Measurements from ENCODE around the gene OR2Z1.

OR2Z1 gene

DNA sequence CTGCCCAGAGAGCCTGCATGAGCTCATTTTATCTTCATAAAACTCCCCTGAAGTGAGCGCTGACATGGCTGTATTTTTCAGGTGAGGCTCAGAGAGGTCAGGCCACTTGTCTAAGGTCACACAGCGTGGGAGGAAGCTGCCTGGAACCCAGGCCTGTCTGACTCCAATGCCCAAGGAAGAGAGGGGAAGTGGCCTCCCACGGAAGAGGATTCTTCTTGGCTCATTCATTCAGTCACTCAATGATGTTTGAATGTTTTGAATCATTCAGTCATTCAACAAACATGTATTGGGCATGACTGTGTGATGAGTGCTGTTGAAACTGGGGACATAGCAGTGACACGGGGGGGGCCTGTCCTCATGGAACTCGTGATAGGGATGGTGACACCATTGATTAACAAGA, 34.9 kb upstream of the OR2Z1 start:
- Histone ChIP-seq H3K36me3 (ENCODE audit: control insufficient read depth in 1 of 2, insufficient read depth in 2 of 2, low read length in 2 of 2) (no peaks in the 10 kb centered on the region), H3K4me3 (ENCODE audit: low read depth in 1 of 2, low read length in 2 of 2) (no peak overlapping the region), H3K27me3 (ENCODE audit: control insufficient read depth in 1 of 2, insufficient read depth in 2 of 2, low read length in 2 of 2) (no peaks in the 10 kb centered on the region), H3K9me3 (ENCODE audit: control insufficient read depth in 1 of 2, low read length in 2 of 2) (no peaks in the 10 kb centered on the region), H3K9ac (ENCODE audit: low read depth in 1 of 2, low read length in 2 of 2) (no peak overlapping the region), H3K4me1 (ENCODE audit: control insufficient read depth in 1 of 2, insufficient read depth in 2 of 2, low read length in 2 of 2) (no peaks in the 10 kb centered on the region), H3K27ac (ENCODE audit: low read depth, low read length) (no peak overlapping the region)

GRCh38 chr19:8688930-8689329, 32.5 kb upstream of the OR2Z1 start:
- H3K4me3 ChIP-seq (ENCODE audit: low read depth in 1 of 2, low read length in 2 of 2): no peak overlapping the region
- H3K9me3 ChIP-seq (ENCODE audit: control insufficient read depth in 1 of 2, low read length in 2 of 2): no peaks in the 10 kb centered on the region
- H3K9ac ChIP-seq (ENCODE audit: low read depth in 1 of 2, low read length in 2 of 2): no peak overlapping the region
- no peaks in the 10 kb centered on the region for H3K27me3 ChIP-seq (ENCODE audit: control insufficient read depth in 1 of 2, insufficient read depth in 2 of 2, low read length in 2 of 2)
- H3K4me1 ChIP-seq (ENCODE audit: control insufficient read depth in 1 of 2, insufficient read depth in 2 of 2, low read length in 2 of 2): no peaks in the 10 kb centered on the region
- H3K36me3 ChIP-seq (ENCODE audit: control insufficient read depth in 1 of 2, insufficient read depth in 2 of 2, low read length in 2 of 2): no peaks in the 10 kb centered on the region
- no peak overlapping the region for H3K27ac ChIP-seq (ENCODE audit: low read depth, low read length)

GRCh38 chr19:8690753-8691539, 30.5 kb upstream of the OR2Z1 start:
- no peak overlapping the region for H3K9ac ChIP-seq (ENCODE audit: low read depth in 1 of 2, low read length in 2 of 2)
- H3K36me3 ChIP-seq (ENCODE audit: control insufficient read depth in 1 of 2, insufficient read depth in 2 of 2, low read length in 2 of 2): no peaks in the 10 kb centered on the region
- no peaks in the 10 kb centered on the region for H3K4me1 ChIP-seq (ENCODE audit: control insufficient read depth in 1 of 2, insufficient read depth in 2 of 2, low read length in 2 of 2)
- no peak overlapping the region for H3K27ac ChIP-seq (ENCODE audit: low read depth, low read length)
- H3K27me3 ChIP-seq (ENCODE audit: control insufficient read depth in 1 of 2, insufficient read depth in 2 of 2, low read length in 2 of 2): no peaks in the 10 kb centered on the region
- no peaks in the 10 kb centered on the region for H3K9me3 ChIP-seq (ENCODE audit: control insufficient read depth in 1 of 2, low read length in 2 of 2)
- H3K4me3 ChIP-seq (ENCODE audit: low read depth in 1 of 2, low read length in 2 of 2): no peak overlapping the region

GRCh38 chr19:8695501-8695900, 25.9 kb upstream of the OR2Z1 start:
- no peaks in the 10 kb centered on the region for H3K36me3 ChIP-seq (ENCODE audit: control insufficient read depth in 1 of 2, insufficient read depth in 2 of 2, low read length in 2 of 2)
- no peak overlapping the region for H3K4me3 ChIP-seq (ENCODE audit: low read depth in 1 of 2, low read length in 2 of 2)
- H3K27me3 ChIP-seq (ENCODE audit: control insufficient read depth in 1 of 2, insufficient read depth in 2 of 2, low read length in 2 of 2): no peaks in the 10 kb centered on the region
- H3K9ac ChIP-seq (ENCODE audit: low read depth in 1 of 2, low read length in 2 of 2): no peak overlapping the region
- no peaks in the 10 kb centered on the region for H3K4me1 ChIP-seq (ENCODE audit: control insufficient read depth in 1 of 2, insufficient read depth in 2 of 2, low read length in 2 of 2)
- no peak overlapping the region for H3K27ac ChIP-seq (ENCODE audit: low read depth, low read length)
- H3K9me3 ChIP-seq (ENCODE audit: control insufficient read depth in 1 of 2, low read length in 2 of 2): no peaks in the 10 kb centered on the region

DNA sequence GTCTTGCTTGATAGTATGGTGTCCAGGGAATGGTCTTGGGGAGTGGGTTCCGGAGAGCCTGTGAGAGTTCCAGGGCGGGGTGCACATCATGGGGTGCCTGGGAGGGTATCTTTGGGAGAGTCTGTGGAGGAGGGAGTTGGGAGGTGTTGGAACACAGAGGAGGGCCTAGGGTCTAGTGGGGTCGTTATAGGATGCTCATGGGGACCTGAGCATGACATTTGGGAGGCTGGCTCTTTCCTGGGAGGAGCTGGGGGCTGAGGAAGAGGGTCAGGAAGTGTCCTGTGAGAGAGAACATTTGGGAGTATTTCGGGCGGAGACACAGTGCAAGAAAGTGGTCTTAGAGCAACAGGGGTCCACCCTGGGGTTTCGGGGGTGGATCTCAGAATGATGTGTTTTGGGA, 25.5 kb upstream of the OR2Z1 start:
- H3K36me3 ChIP-seq (ENCODE audit: control insufficient read depth in 1 of 2, insufficient read depth in 2 of 2, low read length in 2 of 2): no peaks in the 10 kb centered on the region
- H3K27me3 ChIP-seq (ENCODE audit: control insufficient read depth in 1 of 2, insufficient read depth in 2 of 2, low read length in 2 of 2): no peaks in the 10 kb centered on the region
- H3K27ac ChIP-seq (ENCODE audit: low read depth, low read length): no peak overlapping the region
- no peaks in the 10 kb centered on the region for H3K9me3 ChIP-seq (ENCODE audit: control insufficient read depth in 1 of 2, low read length in 2 of 2)
- no peaks in the 10 kb centered on the region for H3K4me1 ChIP-seq (ENCODE audit: control insufficient read depth in 1 of 2, insufficient read depth in 2 of 2, low read length in 2 of 2)
- no peak overlapping the region for H3K4me3 ChIP-seq (ENCODE audit: low read depth in 1 of 2, low read length in 2 of 2)
- no peak overlapping the region for H3K9ac ChIP-seq (ENCODE audit: low read depth in 1 of 2, low read length in 2 of 2)

DNA sequence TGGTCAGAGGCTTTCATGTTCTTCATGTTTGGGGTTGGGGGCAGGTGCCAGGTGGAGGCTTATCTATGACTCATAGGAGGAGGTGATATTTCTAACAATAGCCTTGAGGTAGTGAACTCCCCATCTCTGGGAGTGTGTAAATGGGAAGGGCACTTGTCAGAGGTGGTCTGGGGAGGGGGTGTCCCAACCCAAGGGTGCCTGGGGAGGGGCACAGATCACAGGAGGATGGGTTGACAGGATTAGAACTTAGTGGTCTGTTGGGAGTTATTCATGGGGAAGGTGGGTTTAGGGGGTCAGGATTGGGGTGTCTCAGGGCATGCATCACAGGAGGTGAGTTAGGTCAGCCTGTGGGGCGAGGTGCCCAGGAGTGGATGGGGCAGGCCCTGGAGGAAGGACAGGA, 24.4 kb upstream of the OR2Z1 start:
- no peaks in the 10 kb centered on the region for H3K9me3 ChIP-seq (ENCODE audit: control insufficient read depth in 1 of 2, low read length in 2 of 2)
- H3K27me3 ChIP-seq (ENCODE audit: control insufficient read depth in 1 of 2, insufficient read depth in 2 of 2, low read length in 2 of 2): no peaks in the 10 kb centered on the region
- no peak overlapping the region for H3K9ac ChIP-seq (ENCODE audit: low read depth in 1 of 2, low read length in 2 of 2)
- no peaks in the 10 kb centered on the region for H3K36me3 ChIP-seq (ENCODE audit: control insufficient read depth in 1 of 2, insufficient read depth in 2 of 2, low read length in 2 of 2)
- no peaks in the 10 kb centered on the region for H3K4me1 ChIP-seq (ENCODE audit: control insufficient read depth in 1 of 2, insufficient read depth in 2 of 2, low read length in 2 of 2)
- no peak overlapping the region for H3K27ac ChIP-seq (ENCODE audit: low read depth, low read length)
- no peak overlapping the region for H3K4me3 ChIP-seq (ENCODE audit: low read depth in 1 of 2, low read length in 2 of 2)

DNA sequence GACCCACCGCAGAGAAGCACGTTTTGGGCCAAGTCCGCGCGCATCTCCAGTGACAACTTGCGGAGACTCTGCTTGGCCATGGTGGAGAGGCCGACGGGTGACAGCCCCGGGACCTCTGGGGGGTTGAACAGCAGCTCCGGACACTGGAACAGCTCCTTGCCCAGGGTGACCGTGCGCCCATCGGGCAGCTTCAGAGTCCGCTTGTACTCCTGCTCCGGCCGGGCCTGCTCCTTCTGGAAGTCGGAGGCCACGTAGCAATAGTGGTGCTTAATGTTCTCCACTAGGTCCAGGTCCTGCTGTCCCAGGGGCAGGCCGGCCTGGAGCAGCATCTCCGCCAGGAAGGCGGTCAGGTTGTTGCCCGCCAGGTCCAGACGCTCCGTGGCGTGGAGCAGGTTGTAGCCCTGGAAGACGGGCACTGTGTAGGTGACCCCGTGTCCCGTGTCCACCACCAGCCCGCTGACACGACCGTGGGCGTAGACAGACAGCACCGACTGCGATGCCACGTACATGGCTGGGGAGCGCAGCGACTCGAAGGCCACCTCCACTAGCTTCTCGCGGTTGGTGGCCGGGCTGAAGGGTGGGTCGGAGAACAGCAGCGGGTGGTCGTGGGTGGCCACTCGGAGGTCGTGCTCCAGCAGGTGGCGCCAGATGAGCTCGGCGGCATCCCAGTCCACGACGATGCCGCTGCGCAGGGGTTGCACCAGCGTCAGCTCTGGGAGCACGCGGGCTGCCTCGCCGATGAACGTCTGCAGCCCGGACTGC, 23.6 kb upstream of the OR2Z1 start:
- no peak overlapping the region for H3K4me3 ChIP-seq (ENCODE audit: low read depth in 1 of 2, low read length in 2 of 2)
- no peak overlapping the region for H3K9ac ChIP-seq (ENCODE audit: low read depth in 1 of 2, low read length in 2 of 2)
- no peaks in the 10 kb centered on the region for H3K27me3 ChIP-seq (ENCODE audit: control insufficient read depth in 1 of 2, insufficient read depth in 2 of 2, low read length in 2 of 2)
- no peaks in the 10 kb centered on the region for H3K36me3 ChIP-seq (ENCODE audit: control insufficient read depth in 1 of 2, insufficient read depth in 2 of 2, low read length in 2 of 2)
- no peaks in the 10 kb centered on the region for H3K4me1 ChIP-seq (ENCODE audit: control insufficient read depth in 1 of 2, insufficient read depth in 2 of 2, low read length in 2 of 2)
- no peaks in the 10 kb centered on the region for H3K9me3 ChIP-seq (ENCODE audit: control insufficient read depth in 1 of 2, low read length in 2 of 2)
- H3K27ac ChIP-seq (ENCODE audit: low read depth, low read length): no peak overlapping the region

GRCh38 chr19:8698433-8699063, 22.9 kb upstream of the OR2Z1 start, which contains the start of gene ACTL9:
TSS of gene ACTL9 (minus strand) at chr19:8698795. CDS start at chr19:8698701, 94 bp downstream.
- Histone ChIP-seq H3K4me1 (ENCODE audit: control insufficient read depth in 1 of 2, insufficient read depth in 2 of 2, low read length in 2 of 2) (no peaks in the 10 kb centered on the region), H3K4me3 (ENCODE audit: low read depth in 1 of 2, low read length in 2 of 2) (no peak within 1 kb of the TSS), H3K27me3 (ENCODE audit: control insufficient read depth in 1 of 2, insufficient read depth in 2 of 2, low read length in 2 of 2) (no peaks in the 10 kb centered on the region), H3K9me3 (ENCODE audit: control insufficient read depth in 1 of 2, low read length in 2 of 2) (no peaks in the 10 kb centered on the region), H3K36me3 (ENCODE audit: control insufficient read depth in 1 of 2, insufficient read depth in 2 of 2, low read length in 2 of 2) (no peaks in the 10 kb centered on the region), H3K9ac (ENCODE audit: low read depth in 1 of 2, low read length in 2 of 2) (no peak within 1 kb of the TSS), H3K27ac (ENCODE audit: low read depth, low read length) (no peak within 1 kb of the TSS)

GRCh38 chr19:8699908-8700307, 21.5 kb upstream of the OR2Z1 start:
- H3K36me3 ChIP-seq (ENCODE audit: control insufficient read depth in 1 of 2, insufficient read depth in 2 of 2, low read length in 2 of 2): no peaks in the 10 kb centered on the region
- no peaks in the 10 kb centered on the region for H3K9me3 ChIP-seq (ENCODE audit: control insufficient read depth in 1 of 2, low read length in 2 of 2)
- H3K27me3 ChIP-seq (ENCODE audit: control insufficient read depth in 1 of 2, insufficient read depth in 2 of 2, low read length in 2 of 2): no peaks in the 10 kb centered on the region
- H3K9ac ChIP-seq (ENCODE audit: low read depth in 1 of 2, low read length in 2 of 2): no peak overlapping the region
- H3K27ac ChIP-seq (ENCODE audit: low read depth, low read length): no peak overlapping the region
- no peak overlapping the region for H3K4me3 ChIP-seq (ENCODE audit: low read depth in 1 of 2, low read length in 2 of 2)
- no peaks in the 10 kb centered on the region for H3K4me1 ChIP-seq (ENCODE audit: control insufficient read depth in 1 of 2, insufficient read depth in 2 of 2, low read length in 2 of 2)

GRCh38 chr19:8700956-8701355, 20.5 kb upstream of the OR2Z1 start:
- H3K27ac ChIP-seq (ENCODE audit: low read depth, low read length): no peak overlapping the region
- no peak overlapping the region for H3K4me3 ChIP-seq (ENCODE audit: low read depth in 1 of 2, low read length in 2 of 2)
- no peaks in the 10 kb centered on the region for H3K27me3 ChIP-seq (ENCODE audit: control insufficient read depth in 1 of 2, insufficient read depth in 2 of 2, low read length in 2 of 2)
- no peaks in the 10 kb centered on the region for H3K4me1 ChIP-seq (ENCODE audit: control insufficient read depth in 1 of 2, insufficient read depth in 2 of 2, low read length in 2 of 2)
- no peak overlapping the region for H3K9ac ChIP-seq (ENCODE audit: low read depth in 1 of 2, low read length in 2 of 2)
- H3K36me3 ChIP-seq (ENCODE audit: control insufficient read depth in 1 of 2, insufficient read depth in 2 of 2, low read length in 2 of 2): no peaks in the 10 kb centered on the region
- H3K9me3 ChIP-seq (ENCODE audit: control insufficient read depth in 1 of 2, low read length in 2 of 2): no peaks in the 10 kb centered on the region
